ENCODE results near the gene TBX1. TPM values are rescaled to one million over a fixed set of nuclear protein-coding genes. Genes with fewer than 3 reads are reported as not detected.

Gene TBX1
- total RNA-seq, 1 donor from 2014 or later = 13.5 TPM

- DNase-seq (no peak), ATAC-seq (no peak)
- Histone ChIP-seq H3K9me3 (no peaks in the 10 kb centered on the region), H3K36me3 (no peaks in the 10 kb centered on the region), H3K27me3 (ENCODE audit: low read depth) (peaks cover 13% of the 10 kb centered on the region), H3K4me3 (no peak overlapping the region), H3K27ac (no peak overlapping the region), H3K4me1 (peaks cover 11% of the 10 kb centered on the region)
- intact Hi-C loops (cut with DNase I) = no loop called here
- no peak for TF ChIP-seq CTCF (IDR thresholded peaks at IDR 0.05)
Measured at GRCh38 chr22:19732403-19733113, 28.0 kb upstream of the TBX1 start.

GRCh38 chr22:19733755-19734154 is 26.8 kb upstream of the TBX1 start:
- intact Hi-C loops (cut with DNase I) = no loop called here
- no peak overlapping the region for H3K4me3 ChIP-seq
- peaks cover 13% of the 10 kb centered on the region for H3K27me3 ChIP-seq (ENCODE audit: low read depth)
- TF ChIP-seq CTCF (IDR thresholded peaks at IDR 0.05) = no peak
- H3K27ac ChIP-seq = no peak overlapping the region
- H3K9me3 ChIP-seq = no peaks in the 10 kb centered on the region
- ATAC-seq = no peak
- no peak for DNase-seq
- H3K36me3 ChIP-seq = no peaks in the 10 kb centered on the region
- peaks cover 11% of the 10 kb centered on the region for H3K4me1 ChIP-seq

GRCh38 chr22:19734163-19734562 is 26.4 kb upstream of the TBX1 start:
- Histone ChIP-seq H3K9me3 (no peaks in the 10 kb centered on the region), H3K27me3 (ENCODE audit: low read depth) (peaks cover 13% of the 10 kb centered on the region), H3K27ac (no peak overlapping the region), H3K36me3 (no peaks in the 10 kb centered on the region), H3K4me3 (no peak overlapping the region), H3K4me1 (peaks cover 11% of the 10 kb centered on the region)
- intact Hi-C loops (cut with DNase I) = no loop called here
- DNase-seq (no peak), ATAC-seq (no peak)
- no peak for TF ChIP-seq CTCF (IDR thresholded peaks at IDR 0.05)

GRCh38 chr22:19734837-19735382 is 25.7 kb upstream of the TBX1 start:
- no peak overlapping the region for H3K4me3 ChIP-seq
- no peaks in the 10 kb centered on the region for H3K36me3 ChIP-seq
- H3K27me3 ChIP-seq (ENCODE audit: low read depth) = peaks cover 13% of the 10 kb centered on the region

More at GRCh38 chr22:19734837-19735382, 25.7 kb upstream of the TBX1 start:
- H3K27ac ChIP-seq = no peak overlapping the region
- DNase-seq (no peak), ATAC-seq (no peak)
- peaks cover 11% of the 10 kb centered on the region for H3K4me1 ChIP-seq
- TF ChIP-seq CTCF (IDR thresholded peaks at IDR 0.05) = no peak
- intact Hi-C loops (cut with DNase I) = no loop called here
- no peaks in the 10 kb centered on the region for H3K9me3 ChIP-seq

Measured in lower lobe of right lung (tissue), 2 donors.